ENCODE data around the gene ADARB2. TPM values are rescaled to one million over a fixed set of nuclear protein-coding genes. Genes with fewer than 3 reads are reported as not detected.

Gene ADARB2
- polyA plus RNA-seq, 10 donors = 0.04 to 0.45 (median 0.28) TPM

DNA sequence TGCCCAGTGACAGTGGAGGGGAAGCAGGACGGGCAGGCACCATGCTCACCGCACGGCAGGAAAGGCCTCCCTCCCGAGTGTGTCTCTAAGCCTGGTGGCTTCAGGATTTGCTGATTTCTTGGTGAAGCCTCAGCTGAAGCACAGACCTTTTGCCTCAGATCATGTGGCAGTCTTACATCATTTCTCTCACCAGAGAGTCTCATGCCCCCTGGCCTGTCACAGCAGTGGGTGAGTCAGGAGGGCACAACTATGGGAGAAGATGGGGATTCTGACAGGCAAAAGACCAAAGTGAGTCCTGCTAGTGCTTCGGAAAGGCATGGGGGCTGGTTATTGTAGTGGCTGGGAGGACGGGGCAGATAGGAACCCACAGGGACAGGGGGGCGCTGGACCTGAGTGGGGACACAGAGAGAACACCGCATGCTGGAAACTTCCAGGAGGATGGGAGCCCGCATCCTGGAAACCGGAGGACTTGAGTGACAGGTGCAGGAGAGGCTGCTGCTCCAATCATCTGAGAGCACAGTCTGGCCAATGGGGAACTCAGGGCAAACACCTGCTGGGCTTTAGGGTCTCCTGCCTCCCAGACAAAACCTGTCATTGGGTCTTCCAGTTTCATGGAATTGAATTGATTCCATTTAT, 166.8 kb downstream of the ADARB2 start:
- no peak for DNase-seq

GRCh38 chr10:1569208-1569607, 168.1 kb downstream of the ADARB2 start:
- no peak for DNase-seq

DNA sequence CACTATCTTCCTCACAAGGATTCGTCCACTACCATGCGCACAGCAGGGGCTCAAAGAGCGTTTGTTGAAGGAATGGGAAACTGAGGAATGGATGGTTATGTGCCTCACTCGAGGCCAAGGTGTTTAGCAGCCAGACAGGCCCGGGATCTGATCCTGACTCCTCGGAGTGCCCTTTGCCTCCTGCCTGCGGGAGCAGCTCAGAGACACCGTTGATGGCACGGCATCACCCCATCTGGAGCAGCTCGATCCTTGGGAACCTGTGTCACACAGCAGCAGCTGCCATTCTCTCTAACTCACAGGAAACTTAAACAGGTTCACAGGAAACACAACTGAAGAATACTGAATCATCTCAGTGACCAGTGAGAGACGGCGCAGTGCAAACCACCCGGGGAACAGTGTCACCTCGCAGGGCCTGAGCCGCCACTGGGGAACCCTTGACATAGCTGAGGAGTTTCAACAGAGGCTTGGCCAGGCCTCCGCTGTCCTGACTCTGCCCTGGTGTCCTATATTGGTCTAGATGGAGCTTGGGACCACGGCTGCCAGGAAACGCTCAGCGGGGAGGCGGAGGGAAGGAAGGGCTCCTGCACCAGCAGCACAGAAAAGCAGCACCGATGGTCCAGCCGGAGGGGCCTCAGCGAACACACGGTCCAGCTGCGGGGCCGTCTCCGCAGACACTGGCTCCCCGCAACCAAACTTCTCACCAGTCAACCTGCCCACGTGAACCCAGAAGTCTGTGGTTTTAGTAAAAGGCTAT, 169.4 kb downstream of the ADARB2 start:
- no peak for DNase-seq

DNA sequence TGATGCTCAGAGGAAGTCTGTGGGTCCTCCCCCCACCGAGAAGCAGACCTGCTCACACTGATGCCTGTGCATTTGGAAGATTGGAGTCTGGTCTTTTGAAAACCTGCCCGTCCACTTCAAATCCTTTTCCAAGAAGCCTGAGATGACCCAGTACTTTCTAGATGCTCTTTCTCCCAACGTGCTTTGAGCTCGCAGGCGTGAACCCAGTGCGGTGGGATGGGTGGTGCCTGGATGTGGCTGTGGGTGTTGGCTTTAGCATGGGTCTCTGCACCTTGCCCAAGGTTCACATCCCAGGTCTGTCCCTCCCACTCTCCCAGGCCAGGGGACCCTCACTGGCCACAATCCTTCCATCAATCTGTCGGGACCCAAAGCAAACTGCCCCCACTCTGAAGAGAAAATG, 170.2 kb downstream of the ADARB2 start:
- no peak for DNase-seq

GRCh38 chr10:1564791-1565190, 172.5 kb downstream of the ADARB2 start:
- DNase-seq = no peak

DNA sequence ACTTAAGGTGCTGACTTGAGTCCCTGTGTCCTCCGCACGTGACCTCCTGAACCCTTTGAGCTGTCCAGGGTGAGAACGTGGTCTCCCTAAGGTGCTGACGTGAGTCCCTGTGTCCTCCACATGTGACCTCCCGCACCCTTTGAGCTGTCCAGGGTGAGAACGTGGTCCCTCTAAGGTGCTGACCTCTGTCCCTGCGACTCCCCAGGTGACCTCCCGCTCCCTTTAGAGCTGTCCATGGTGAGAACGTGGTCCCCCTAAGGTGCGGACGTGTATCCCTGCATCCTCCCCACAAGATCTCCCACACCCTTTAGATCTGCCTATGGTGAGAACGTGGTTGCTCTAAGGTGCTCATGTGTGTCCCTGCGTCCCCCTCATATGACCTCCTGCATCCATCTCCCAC, 174.3 kb downstream of the ADARB2 start:
- DNase-seq = no peak

DNA sequence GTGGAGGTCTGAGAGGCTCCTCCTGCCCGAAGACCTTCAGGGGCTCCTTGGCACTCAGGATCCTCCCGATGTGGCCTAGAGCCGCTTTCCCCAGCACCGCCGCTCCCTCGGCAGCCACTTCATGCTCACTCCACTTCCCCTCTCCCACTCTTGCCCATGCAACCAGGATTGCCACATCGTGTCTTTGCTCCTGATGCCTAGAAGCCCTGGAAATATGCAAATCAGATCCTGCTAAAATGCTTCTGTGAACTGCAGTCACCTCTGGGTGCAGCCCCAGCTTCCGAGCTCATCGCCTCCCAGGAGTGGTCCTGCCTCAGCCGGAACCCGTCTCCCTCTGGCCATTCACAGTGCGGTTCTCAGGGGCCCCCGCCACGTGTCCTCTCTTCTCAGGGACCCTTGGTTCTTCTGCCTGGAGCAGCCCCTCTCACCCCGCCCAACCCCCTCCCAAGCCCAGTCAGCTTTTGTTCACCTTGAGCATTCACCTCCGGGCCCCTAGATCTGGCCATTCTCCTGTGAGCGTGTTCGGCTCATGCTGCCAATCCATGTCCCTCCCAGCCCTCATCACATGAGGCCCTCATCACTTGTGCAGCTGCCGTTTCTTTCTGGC, 175.5 kb downstream of the ADARB2 start:
- DNase-seq = no peak

DNA sequence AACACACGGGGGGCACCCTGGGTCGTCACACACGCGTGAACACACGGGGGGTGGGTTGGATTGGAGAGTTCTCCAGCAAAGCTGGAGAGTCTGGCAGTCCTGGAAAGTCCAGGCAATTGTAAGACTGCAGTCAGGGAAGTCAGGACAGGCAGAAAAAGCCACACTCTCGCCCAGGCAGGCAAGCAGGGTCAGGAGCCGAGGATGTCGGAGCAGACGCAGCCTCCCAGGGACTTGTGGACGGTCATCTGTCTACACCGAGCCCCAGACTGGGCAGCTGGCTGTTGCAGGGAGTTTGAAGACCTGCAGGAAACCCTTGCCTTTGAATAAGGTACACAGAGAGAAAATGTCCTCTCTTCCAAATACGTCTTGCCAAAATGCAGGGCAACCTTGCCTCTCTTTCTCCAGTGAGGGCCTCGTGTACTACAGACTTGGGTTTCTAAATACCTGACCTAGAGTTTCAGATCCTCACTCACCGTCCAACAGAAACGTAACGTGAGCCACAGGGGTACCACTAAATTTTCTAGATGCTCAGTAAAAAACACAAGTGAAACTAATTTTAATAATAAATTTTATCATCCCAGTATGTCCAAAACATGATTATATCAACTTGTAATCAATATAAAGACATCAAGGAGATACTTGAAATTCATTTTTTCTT, 176.7 kb downstream of the ADARB2 start:
- no peak for DNase-seq

DNA sequence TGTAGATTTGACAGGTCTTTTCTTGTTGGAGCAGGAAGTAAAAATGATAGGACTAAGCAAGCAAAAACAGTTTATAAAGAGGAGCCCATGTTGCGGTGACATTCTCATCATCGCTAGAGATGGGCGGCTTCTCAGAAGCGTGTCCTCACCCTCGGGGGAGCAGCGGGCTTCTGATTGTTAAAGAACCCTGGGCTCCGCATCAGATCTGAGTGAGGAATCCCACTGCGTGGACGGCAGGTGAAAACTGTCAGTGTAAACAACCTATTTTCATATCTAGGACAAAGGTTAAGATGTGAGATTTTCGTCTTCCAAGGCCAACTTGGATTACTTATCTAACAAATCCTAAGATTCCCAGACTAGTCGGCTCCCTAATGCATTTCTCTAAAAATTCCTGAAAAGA, 177.6 kb downstream of the ADARB2 start:
- DNase-seq = no peak

DNA sequence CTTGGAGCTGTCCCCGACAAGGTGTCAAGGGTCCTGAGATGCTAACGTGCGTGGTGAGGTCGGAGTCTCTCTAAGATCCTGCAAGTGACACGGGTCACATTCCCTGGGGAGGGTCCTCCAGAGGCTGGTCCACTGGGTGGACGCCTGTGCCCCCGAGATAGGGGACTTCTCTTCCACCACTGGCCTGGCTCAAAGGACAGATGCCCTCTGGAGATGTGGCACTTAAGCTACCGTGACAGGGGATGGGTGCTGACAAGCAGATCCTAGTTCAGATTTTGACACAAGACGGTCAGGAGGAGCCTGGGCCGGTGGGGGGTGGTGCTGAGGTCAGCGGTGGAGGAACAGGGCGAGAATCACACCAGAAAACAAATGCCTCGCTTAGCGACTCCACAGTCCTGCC, 178.0 kb downstream of the ADARB2 start:
- DNase-seq = no peak

GRCh38 chr10:1558906-1559305, 178.4 kb downstream of the ADARB2 start:
- peak in 1 of 3 donors; percentile 15 for DNase-seq

- no peak for DNase-seq
These were observed 180.2 kb downstream of the ADARB2 start for GRCh38 chr10:1557081-1557480.

GRCh38 chr10:1556496-1556895, 180.8 kb downstream of the ADARB2 start:
- no peak for DNase-seq

DNA sequence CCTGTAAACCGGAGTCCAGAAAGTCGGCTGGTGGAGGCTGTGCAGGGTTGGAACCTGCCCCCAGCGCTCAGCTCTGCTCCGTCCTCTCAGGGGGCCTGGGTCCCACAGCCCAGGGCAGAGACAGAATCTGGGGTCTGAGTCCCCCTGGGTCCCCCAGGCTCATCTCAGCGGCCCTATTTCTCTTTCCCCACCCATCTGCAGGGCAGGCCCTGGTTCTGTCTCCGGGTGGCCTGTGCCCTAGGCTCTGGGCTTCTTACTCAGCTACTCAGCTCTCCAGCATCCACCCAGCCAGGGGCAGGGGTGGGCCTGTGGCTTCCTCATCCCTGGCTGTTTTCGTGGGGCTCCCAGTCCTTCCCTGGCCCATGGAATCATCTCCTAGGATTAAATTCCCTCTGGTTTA, 183.4 kb downstream of the ADARB2 start:
- no peak for DNase-seq

DNA sequence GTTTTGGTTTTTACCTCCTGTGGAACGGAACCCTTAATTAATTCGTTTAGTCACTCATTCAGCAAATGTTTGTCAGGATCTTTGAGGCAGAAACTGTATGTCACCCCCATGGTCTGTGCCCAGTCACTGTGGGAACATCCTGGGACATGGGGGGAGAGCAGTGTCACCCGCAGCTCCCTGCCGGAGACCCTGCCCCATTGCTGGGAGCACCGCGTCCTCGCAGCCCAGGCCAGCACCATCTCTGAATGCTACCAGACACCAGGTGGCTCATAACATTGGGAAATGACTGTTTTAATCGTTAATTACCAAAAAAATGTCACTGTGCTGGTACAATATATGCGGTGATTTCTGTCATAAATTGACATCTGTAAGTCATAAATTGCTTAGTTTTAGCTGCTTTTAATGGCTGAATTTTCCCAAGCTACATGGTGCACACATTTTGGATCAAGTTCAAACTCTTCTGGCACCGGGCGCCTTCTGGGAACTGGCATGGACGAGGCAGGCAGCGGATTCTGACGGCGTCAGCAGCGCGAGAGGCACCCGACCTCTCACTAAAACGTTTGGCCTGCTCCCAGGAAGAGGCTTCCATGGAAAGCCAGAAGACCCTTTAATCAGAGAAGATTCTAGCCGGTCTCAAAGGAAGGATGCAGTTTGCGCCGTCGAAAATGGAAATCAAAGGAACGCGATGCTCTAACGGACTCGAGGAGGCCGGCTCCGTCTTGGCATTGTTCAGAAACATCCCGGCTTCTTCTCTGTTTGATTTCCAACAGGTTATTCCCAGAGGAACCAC, 184.2 kb downstream of the ADARB2 start:
- DNase-seq = no peak

GRCh38 chr10:1552406-1552805, 184.9 kb downstream of the ADARB2 start:
- DNase-seq = no peak

DNA sequence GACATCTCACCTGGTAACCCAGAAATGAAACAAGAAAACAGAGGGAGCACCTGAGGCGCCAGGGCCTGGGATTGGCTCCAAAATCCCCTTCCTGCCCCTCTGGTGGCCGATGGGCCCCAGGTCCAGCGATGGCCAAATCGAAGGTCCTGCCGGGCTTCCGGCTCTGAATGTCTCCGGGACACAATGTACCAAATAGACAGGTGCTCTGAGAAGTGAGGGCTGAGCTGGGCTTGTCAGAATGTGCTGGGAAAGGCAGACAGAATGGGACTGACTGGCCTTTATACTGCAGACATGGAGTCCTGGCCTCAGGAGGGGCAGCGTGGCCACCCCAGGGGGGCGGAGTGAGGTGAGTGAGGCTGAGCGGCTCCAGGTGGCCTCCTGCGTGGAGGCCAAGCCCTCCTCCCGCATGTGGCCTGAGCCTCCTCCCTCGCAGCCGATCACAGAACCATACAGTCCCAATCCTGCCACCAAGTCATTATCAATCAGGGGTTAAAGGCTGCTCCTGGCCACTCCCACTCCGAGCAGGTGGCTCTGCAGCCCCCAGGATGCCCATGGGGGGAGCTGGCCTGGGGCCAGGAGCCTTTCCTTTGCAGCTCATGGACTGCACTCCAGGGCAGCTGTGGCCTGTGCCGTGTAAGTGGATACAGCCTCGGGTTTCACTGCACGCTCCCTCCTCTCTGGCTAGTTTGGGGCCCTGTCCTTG, 185.5 kb downstream of the ADARB2 start:
- DNase-seq = peak; percentile 25 to 35 (median 34)

GRCh38 chr10:1550616-1551015, 186.7 kb downstream of the ADARB2 start:
- DNase-seq = no peak

- DNase-seq = no peak
These were observed 187.1 kb downstream of the ADARB2 start for GRCh38 chr10:1550291-1550595.

GRCh38 chr10:1549591-1550290, 187.6 kb downstream of the ADARB2 start:
- no peak for DNase-seq

- DNase-seq = no peak
These were observed 188.7 kb downstream of the ADARB2 start for GRCh38 chr10:1548596-1548995.

Data from muscle of back (tissue), 11 donors.